Fibroblast of pulmonary artery (primary cell): ENCODE data around the gene ARSK.

Source experiments
- DNase-seq: peaks from one replicate; pipeline ENCODE4 v3.0.0-alpha.2; 2010; ENCODE audit warnings: low read depth
- H3K4me3 ChIP-seq: replicated peaks from 2 replicates; pipeline ENCODE4 v1.5.1; 2011; ENCODE audit warnings: low read depth, mild to moderate bottlenecking, control low read depth, low read length, moderate library complexity
- CTCF ChIP-seq: IDR thresholded peaks from 2 replicates; pipeline ENCODE4 v1.5.1; 2011; ENCODE audit warnings: mild to moderate bottlenecking, control low read depth, low read length, inconsistent platforms; ENCODE audit errors: missing control alignments

Gene ARSK

GRCh38 chr5:95619096-95619495 is 64.2 kb downstream of the ARSK start:
- DNase-seq, result peak; percentile 86
- TF ChIP-seq CTCF, result no peak
- peak overlapping the region; percentile 54 for H3K4me3 ChIP-seq

GRCh38 chr5:95619514-95620029 is 64.7 kb downstream of the ARSK start:
- DNase-seq, result no peak
- no peak for TF ChIP-seq CTCF
- peak overlapping the region; percentile 54 for H3K4me3 ChIP-seq

- peak; percentile 52 for DNase-seq
- TF ChIP-seq CTCF, result no peak
- peak within 1 kb of the TSS; percentile 54 for H3K4me3 ChIP-seq
These were observed 65.3 kb downstream of the ARSK start, which contains the start of gene GPR150 for GRCh38 chr5:95620030-95620869. TSS of gene GPR150 (plus strand) at chr5:95620087. CDS start at chr5:95620276, 189 bp downstream.

GRCh38 chr5:95620870-95621838 is 66.3 kb downstream of the ARSK start:
- no peak for DNase-seq
- no peak for TF ChIP-seq CTCF
- peak overlapping the region; percentile 41 for H3K4me3 ChIP-seq

- TF ChIP-seq CTCF, result no peak
- DNase-seq, result no peak
- no peak overlapping the region for H3K4me3 ChIP-seq
These were observed 67.1 kb downstream of the ARSK start for GRCh38 chr5:95621839-95622629.

GRCh38 chr5:95623706-95624105 is 68.8 kb downstream of the ARSK start:
- no peak for DNase-seq
- H3K4me3 ChIP-seq, result no peak overlapping the region
- no peak for TF ChIP-seq CTCF
